Renal pelvis (tissue), 4 donors: ENCODE results near the gene CYP27B1. TPM values are rescaled to one million over a fixed set of nuclear protein-coding genes. Genes with fewer than 3 reads are reported as not detected.
"Not testable (repeated sequence)": the region's sequence is repeated elsewhere in the genome, so short reads cannot be mapped to it uniquely, and the experiment has no call there.

Experiments used
- DNase-seq: peaks from one replicate; pipeline ENCODE4 v3.0.0-alpha.2; 2013
- polyA plus RNA-seq, 3 donors: library from polyadenylated mRNA; unstranded; fragments of 120-200 nt; gene quantifications; one replicate each; pipeline ENCODE4 v1.2.1, GENCODE V29; 2013; ENCODE audit not compliant: insufficient read length in 3 of 3

The CYP27B1 gene
- polyA plus RNA-seq, 3 donors, result 0.80 to 2.4 (median 1.6) TPM

DNA sequence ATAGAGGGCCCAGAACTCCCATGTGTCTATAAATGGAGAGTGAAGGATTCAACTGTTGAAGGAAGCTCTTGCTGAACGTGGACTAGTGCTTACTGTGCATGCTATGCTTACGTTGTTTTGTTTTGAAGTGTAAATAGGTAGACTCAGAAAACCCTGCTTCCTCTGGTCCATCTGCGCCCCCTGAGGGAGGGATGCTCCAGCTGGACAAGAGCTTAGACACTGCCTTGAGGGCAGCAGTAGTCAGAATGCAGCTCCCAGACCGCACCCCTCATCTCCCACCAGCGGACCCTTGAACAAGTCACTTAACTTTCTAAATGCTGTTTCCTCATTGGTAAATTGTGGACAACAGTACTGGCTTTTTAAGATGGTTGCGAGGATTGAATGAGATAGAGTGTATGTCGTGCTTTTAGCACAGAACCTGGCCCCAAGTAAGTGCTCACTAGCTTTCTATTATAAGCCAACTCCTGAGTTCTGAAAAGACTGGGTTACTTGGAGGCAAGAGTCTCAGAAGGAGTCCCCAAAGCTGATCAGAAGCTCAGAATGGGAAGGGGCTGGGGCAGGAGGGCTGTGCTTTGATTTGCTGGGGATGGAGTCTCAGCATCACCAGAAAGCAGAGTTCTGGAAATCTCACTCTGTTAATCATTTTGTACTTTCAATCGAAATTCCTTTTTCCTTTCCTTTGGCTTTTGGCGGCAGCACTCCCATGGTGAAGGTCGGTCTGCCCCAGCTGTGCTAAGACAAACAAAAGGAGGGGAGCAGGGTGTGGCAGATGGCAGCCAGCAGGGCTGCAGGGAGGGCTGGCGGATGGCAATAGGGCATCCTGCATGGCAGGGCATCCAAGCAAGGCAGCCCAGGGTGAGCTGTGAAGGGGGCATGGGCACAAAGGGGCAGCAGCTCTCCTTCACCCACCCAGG, 43.9 kb downstream of the CYP27B1 start:
- DNase-seq, result no peak

DNA sequence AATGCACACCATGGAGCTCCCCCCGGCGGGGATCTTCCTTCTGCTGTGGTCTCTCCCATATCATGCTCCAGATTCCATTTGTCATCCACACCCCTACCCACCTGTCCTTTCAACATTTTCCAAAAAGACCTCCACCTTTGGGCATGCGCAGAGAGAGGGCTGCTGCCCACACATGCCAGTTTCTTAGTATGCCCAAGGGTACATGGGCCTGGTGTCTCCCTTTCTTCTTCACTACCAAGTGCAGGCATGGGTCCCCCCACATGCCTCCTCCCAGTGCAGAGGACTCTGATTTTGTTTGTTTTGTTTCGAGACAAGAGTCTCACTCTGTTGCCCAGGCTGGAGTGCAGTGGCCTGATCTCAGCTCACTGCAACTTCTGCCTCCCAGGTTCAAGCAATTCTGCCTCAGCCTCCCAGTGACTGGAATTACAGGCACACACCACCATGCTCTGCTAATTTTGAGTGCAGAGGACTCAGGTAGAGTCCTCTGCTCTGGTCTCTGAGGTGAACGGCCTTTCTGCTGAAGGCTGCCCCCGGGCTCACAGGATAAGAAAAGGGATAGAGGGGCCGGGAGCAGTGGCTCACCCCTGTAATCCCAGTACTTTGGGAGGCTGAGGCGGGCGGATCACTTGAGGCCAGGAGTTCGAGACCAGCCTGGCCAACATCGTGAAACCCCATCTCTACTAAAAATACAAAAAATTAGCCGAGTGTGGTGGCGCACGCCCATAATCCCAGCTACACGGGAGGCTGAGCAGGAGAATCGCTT, 44.9 kb downstream of the CYP27B1 start:
- DNase-seq, result not testable (repeated sequence)

DNA sequence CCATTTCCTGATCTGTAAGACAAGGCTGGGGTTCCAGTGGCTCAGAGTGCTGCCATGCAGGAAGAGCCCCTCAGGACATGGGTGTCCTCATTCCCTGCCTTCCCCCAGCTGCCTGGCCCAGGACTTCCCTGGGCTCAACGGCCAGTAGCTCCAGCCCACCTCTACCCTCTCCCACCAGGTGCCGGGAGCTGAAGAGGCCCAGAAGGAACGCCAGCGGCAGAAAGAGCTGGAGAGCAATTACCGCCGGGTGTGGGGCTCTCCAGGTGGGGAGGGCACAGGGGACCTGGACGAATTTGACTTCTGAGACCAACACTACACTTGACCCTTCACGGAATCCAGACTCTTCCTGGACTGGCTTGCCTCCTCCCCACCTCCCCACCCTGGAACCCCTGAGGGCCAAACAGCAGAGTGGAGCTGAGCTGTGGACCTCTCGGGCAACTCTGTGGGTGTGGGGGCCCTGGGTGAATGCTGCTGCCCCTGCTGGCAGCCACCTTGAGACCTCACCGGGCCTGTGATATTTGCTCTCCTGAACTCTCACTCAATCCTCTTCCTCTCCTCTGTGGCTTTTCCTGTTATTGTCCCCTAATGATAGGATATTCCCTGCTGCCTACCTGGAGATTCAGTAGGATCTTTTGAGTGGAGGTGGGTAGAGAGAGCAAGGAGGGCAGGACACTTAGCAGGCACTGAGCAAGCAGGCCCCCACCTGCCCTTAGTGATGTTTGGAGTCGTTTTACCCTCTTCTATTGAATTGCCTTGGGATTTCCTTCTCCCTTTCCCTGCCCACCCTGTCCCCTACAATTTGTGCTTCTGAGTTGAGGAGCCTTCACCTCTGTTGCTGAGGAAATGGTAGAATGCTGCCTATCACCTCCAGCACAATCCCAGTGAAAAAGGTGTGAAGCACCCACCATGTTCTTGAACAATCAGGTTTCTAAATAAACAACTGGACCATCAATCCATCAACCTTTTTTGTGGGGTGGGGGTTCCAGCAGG, 46.0 kb downstream of the CYP27B1 start:
- no peak for DNase-seq

DNA sequence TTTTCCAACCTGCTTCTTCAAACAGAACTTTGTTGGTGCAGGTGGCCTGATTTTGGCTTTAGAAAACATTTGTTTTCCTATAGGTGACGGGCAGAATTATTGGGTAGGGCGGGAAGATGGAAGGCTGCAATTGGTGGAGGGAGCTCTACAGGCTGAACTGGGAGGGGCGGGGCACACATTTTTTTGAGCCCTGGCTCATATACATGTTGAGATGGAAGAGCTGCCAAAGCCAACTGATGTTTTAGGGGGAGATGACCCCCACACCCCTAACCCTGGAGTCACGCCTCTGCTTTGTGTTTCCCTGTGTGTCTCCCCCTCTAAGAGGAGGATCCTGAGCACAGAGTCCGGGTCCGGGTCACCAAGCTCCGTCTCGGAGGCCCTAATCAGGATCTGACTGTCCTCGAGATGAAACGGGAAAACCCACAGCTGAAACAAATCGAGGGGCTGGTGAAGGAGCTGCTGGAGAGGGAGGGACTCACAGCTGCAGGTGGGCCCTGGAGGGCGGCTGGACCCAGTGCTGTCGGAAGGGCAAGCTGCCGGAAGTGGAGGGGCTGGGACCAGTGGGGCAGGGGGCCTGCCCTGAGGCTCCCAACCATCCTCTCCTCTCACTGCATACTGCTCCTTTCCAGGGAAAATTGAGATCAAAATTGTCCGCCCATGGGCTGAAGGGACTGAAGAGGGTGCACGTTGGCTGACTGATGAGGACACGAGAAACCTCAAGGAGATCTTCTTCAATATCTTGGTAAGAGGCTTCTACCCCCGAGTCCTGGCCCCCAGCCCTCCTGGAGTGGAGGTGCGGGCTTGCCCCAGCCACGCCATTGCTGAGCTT, 46.9 kb downstream of the CYP27B1 start:
- no peak for DNase-seq

DNA sequence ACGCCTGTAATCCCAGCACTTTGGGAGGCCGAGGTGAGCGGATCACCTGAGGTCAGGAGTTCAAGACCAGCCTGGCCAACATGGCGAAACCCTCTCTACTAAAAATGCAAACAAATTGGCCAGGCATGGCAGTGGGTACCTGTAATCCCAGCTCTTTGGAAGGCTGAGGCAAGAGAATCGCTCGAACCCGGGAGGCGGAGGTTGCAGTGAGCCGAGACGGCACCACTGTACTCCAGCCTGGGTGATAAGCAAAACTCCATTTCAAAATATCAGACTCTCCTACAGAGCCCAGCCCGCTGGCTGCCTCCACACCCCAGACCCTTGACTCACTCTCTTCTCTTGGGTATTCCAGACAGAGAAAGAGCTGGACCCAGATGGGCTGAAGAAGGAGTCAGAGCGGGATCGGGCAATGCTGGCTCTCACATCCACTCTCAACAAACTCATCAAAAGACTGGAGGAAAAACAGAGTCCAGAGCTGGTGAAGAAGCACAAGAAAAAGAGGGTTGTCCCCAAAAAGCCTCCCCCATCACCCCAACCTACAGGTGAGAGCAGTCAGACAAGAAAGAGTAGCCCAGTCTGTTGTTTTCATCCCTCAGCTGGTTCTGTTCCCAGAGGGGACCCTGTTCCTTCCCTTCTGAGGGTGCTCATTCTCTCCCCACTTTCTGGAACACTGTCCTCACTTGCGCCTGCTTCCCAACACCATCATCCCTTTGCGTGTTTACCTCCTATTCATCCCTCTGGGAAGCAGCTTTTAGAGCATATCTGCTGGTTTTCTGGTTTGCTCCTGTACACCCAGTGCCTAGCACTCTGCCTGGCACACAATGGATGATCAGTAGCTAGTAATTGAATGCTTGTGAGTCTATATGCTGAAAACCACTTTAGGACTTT, 48.0 kb downstream of the CYP27B1 start:
- DNase-seq, result no peak

DNA sequence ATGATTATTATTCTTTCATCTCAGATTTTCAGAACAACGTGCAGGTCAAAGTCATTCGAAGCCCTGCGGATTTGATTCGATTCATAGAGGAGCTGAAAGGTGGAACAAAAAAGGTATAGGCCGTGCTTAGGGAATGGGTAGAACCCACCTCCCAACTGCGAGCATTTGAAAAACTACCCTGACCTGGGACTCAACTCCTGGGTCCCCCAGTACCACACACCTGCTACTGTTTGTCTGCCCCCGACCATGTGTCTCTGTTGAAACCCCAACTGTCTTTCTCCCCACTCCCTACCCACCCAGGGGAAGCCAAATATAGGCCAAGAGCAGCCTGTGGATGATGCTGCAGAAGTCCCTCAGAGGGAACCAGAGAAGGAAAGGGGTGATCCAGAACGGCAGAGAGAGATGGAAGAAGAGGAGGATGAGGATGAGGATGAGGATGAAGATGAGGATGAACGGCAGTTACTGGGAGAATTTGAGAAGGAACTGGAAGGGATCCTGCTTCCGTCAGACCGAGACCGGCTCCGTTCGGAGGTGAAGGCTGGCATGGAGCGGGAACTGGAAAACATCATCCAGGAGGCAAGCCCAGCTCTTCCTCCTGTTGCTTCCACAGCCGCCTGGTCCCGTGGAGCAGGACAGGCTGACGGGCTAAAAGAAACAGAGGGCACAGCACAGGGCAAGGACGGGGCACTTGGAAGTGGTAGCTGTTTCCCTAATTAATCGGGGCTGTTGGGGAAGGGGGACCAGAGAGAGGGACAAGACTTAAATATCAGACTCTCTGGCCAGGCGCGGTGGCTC, 48.8 kb downstream of the CYP27B1 start:
- no peak for DNase-seq

DNA sequence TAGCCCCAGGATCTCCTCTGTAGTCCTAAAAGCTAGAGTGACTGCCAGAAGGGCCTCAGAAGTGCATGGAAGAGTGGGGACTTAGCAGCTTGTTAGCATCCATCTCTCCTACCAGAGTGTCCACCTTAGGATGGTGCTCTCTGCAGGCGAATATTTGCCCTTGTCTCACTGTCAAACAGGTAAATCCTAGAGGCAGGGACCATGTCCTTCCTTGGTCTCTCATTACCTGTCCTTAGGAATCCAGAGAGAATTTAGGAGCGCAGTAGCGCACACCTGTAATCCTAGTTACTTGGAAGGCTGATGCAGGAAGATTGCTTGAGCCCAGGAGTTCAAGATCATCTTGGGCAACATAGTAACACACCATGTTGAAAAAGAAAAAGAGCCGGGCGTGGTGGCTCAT, 49.7 kb downstream of the CYP27B1 start:
- DNase-seq, result no peak

DNA sequence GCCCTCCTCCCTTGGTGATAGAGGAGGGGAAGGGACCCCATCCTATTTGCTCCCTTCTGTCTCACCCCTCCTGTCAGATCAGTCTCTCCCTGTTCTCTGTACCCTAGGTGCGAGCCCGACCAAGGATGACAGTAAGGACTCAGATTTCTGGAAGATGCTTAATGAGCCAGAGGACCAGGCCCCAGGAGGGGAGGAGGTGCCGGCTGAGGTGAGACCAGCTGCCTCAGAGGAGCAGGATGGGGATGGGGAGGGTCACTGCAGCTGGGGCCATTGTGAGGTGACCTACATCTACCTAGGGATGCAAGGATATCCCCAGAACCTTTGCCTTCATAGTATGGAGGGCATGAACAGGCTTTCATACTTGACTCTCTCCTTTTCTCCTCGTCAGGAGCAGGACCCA, 50.6 kb downstream of the CYP27B1 start:
- DNase-seq, result no peak

DNA sequence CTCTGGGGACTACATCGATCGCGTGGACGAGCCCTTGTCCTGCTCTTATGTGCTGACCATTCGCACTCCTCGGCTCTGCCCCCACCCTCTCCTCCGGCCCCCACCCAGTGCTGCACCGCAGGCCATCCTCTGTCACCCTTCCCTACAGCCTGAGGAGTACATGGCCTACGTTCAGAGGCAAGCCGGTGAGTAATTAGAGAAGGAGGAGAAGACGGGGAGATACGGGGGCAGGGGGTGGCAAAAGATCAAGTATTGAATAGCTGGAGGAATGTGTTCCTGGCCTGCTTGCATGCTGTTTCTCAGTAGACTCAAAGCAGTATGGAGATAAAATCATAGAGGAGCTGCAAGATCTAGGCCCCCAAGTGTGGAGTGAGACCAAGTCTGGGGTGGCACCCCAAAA, 51.1 kb downstream of the CYP27B1 start:
- DNase-seq, result no peak

DNA sequence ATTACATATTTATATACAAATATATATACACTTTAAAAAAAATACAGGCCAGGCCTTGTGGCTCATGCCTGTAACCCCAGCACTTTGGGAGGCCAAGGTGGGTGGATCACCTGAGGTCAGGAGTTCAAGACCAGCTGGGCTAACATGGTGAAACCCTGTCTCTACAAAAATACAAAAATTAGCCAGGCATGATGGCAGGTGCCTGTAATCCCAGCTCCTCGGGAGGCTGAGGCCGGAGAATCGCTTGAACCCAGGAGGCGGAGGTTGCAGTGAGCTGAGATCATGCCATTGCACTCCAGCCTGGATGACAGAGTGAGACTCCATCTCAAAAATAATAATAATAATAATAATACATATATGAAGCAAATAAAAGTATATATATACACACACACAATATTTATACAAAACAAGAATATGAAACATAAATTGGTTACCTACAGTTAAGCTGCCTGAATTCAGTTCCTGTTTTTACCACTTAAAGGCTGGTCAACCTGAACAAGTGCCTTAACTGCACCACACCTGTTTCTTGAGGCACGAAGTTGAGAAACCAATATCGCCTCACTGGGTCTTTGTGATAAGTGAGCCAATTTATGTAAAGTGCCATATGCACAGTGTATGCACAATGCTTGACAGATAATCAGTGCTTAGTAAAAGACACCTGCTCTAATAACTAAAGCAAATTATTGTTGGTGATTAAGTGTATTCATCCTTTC, 51.7 kb downstream of the CYP27B1 start:
- DNase-seq, result not testable (repeated sequence)

DNA sequence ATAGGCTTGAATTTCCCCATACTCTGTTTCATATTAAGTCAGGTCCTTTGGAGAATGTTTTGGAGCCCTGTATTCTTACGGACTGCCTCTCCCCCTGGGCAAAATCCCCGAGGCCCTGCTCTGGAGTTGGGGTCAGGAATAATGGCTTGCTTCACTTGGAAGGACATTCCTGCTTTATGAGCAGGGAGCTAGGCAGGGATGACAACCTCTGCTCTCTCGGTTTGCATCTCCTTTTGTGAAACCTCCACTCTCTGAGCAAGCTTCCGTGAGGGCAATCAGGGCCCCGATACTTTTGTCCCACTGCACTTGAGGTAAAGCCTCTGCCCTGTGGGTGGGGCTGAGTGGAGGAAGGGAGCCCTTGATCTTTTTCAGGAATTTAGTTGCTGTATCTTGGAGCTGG, 53.7 kb downstream of the CYP27B1 start:
- DNase-seq, result no peak

DNA sequence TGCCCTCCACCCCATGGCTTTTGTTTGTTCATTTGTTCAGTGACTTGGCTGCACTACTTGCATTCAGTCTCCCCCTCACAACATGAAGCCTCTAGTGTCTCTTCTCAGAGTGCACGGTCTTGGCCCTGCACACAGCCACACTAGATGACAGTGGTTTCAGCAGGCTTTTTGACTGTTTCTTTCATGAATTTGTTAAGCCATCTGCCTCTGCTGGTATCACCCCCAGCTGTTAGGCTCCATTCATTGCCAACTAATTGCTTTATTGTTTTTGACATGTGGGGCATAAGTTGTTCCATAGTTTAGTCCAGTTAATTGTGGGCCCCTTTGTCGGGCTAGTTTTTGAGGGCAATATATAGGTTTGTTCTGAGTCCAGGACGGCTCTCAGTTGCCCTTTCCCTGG, 54.2 kb downstream of the CYP27B1 start:
- DNase-seq, result no peak

Other genes with a start within 250 kb of the CYP27B1 start
- gene DDIT3, start 246.6 kb downstream of the CYP27B1 start, polyA plus RNA-seq, result 10 to 100 TPM; 27.5 to 31.3 (median 31.2) TPM
- 10 to 100 TPM; 61.1 to 96.4 (median 80.6) TPM for gene MBD6, start 244.3 kb downstream of the CYP27B1 start, polyA plus RNA-seq
- 100 to 1,000 TPM; 162 to 175 (median 171) TPM for gene DCTN2, start 219.9 kb downstream of the CYP27B1 start, polyA plus RNA-seq
- gene KIF5A, start 217.0 kb downstream of the CYP27B1 start, polyA plus RNA-seq, result under 1 TPM; 0.41 to 0.68 (median 0.65) TPM
- gene PIP4K2C, start 175.9 kb downstream of the CYP27B1 start, polyA plus RNA-seq, result 10 to 100 TPM; 37.2 to 45.5 (median 37.9) TPM
- 10 to 100 TPM; 61.2 to 67.0 (median 63.0) TPM for gene DTX3, start 162.3 kb downstream of the CYP27B1 start, polyA plus RNA-seq
- 10 to 100 TPM; 24.9 to 33.9 (median 33.4) TPM for gene ARHGEF25, start 155.6 kb downstream of the CYP27B1 start, polyA plus RNA-seq
- gene B4GALNT1, start 133.9 kb downstream of the CYP27B1 start, polyA plus RNA-seq, result 1 to 10 TPM in 1 of 3 donors, under 1 TPM in 2; 0.87 to 1.1 (median 0.94) TPM
- gene OS9, start 72.9 kb downstream of the CYP27B1 start, polyA plus RNA-seq, result 100 to 1,000 TPM; 197 to 226 (median 220) TPM
- gene AGAP2, start 28.3 kb downstream of the CYP27B1 start, polyA plus RNA-seq, result 1 to 10 TPM in 2 of 3 donors, under 1 TPM in 1; 0.93 to 1.9 (median 1.5) TPM
- 10 to 100 TPM; 81.2 to 99.3 (median 93.6) TPM for gene TSPAN31, start 22.0 kb downstream of the CYP27B1 start, polyA plus RNA-seq
- gene CDK4, start 14.8 kb downstream of the CYP27B1 start, polyA plus RNA-seq, result 100 to 1,000 TPM; 244 to 266 (median 256) TPM
- 10 to 100 TPM; 17.7 to 24.1 (median 23.4) TPM for gene MARCHF9, start 12.0 kb downstream of the CYP27B1 start, polyA plus RNA-seq
- gene METTL1, start 5.0 kb upstream of the CYP27B1 start, polyA plus RNA-seq, result 10 to 100 TPM; 28.0 to 35.8 (median 31.3) TPM
- gene EEF1AKMT3, start 5.5 kb upstream of the CYP27B1 start, polyA plus RNA-seq, result 10 to 100 TPM in 2 of 3 donors, 1 to 10 TPM in 1; 9.3 to 13.7 (median 13.4) TPM
- 10 to 100 TPM; 38.7 to 46.9 (median 45.0) TPM for gene TSFM, start 15.7 kb upstream of the CYP27B1 start, polyA plus RNA-seq
- 10 to 100 TPM in 2 of 3 donors, 1 to 10 TPM in 1; 8.6 to 20.7 (median 19.9) TPM for gene AVIL, start 51.7 kb upstream of the CYP27B1 start, polyA plus RNA-seq
- gene CTDSP2, start 79.7 kb upstream of the CYP27B1 start, polyA plus RNA-seq, result 100 to 1,000 TPM; 247 to 261 (median 259) TPM
- gene ATP23, start 174.5 kb upstream of the CYP27B1 start, polyA plus RNA-seq, result 10 to 100 TPM; 11.6 to 12.6 (median 12.3) TPM